ENCODE data around the gene SWAP70. TPM values are rescaled to one million over a fixed set of nuclear protein-coding genes. Genes with fewer than 3 reads are reported as not detected.

Gene SWAP70
- total and polyA plus RNA-seq, 10 of the 15 experiments (the other 5 are each of a cell fraction or from before 2014, with no cell fraction given) = 20.6 to 62.4 (median 41.7) TPM

DNA sequence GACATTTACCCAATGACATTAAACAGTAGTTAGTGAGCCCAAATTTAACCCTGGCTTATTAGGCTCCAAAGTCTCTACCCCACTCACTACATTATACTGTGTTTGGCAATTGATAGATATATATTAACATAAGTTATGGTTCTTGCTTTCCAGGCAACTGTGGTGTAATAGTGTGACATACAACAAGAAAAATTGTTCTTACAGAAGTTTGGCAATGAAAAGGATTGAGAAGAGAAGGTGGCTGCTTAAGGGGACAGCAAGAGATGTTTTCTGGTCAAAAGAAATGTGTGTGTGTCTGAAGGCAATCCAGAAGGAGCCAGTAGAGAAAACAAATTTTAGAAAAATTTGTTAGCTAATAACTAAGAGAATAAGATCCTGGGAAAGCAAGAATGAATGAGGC lies 132.4 kb downstream of the SWAP70 start:
- Histone ChIP-seq H3K9me3 (replicated peaks; ENCODE audit: control insufficient read depth, insufficient read depth, low read length) (no peaks in the 10 kb centered on the region), H3K36me3 (ENCODE audit: control insufficient read depth in 2 of 2, insufficient read depth in 2 of 2, low read length in 1 of 2) (no peaks in the 10 kb centered on the region), H3K27me3 (replicated peaks in 1 of 2; ENCODE audit: control insufficient read depth in 2 of 2, insufficient read depth in 2 of 2, low read length in 1 of 2) (no peaks in the 10 kb centered on the region), H3K4me3 (no peak overlapping the region), H2AFZ (ENCODE audit: control insufficient read depth, low read depth, low read length) (no peak overlapping the region), H3K79me2 (ENCODE audit: control insufficient read depth, insufficient read depth, low read length) (no peaks in the 10 kb centered on the region), H3K9ac (ENCODE audit: control insufficient read depth, insufficient read depth, low read length) (no peak overlapping the region), H4K20me1 (ENCODE audit: control insufficient read depth, insufficient read depth) (no peaks in the 10 kb centered on the region), H3K27ac (ENCODE audit: control insufficient read depth, insufficient read depth) (no peak overlapping the region), H3K4me2 (ENCODE audit: control insufficient read depth, insufficient read depth) (no peak overlapping the region), H3K4me1 (ENCODE audit: control insufficient read depth, insufficient read depth, low read length) (no peaks in the 10 kb centered on the region)
- TF ChIP-seq RAD21 (IDR thresholded peaks at IDR 0.05; ENCODE audit: insufficient read depth, low read depth, low read length) (no peak), BACH1 (IDR thresholded peaks at IDR 0.05; ENCODE audit: borderline replicate concordance) (no peak), CREB1 (IDR thresholded peaks at IDR 0.05; ENCODE audit: low read depth) (no peak), SRF (IDR thresholded peaks at IDR 0.05; ENCODE audit: low read depth in 2 of 2, low read length in 2 of 2) (no peak), NFIC (IDR thresholded peaks at IDR 0.05; ENCODE audit: low read depth, low read length) (no peak), FOXK2 (IDR thresholded peaks at IDR 0.05) (no peak), SMAD1 (IDR thresholded peaks at IDR 0.05; ENCODE audit: low read depth, partially characterized antibody) (no peak), HDAC6 (IDR thresholded peaks at IDR 0.05; ENCODE audit: unreplicated experiment) (no peak), KDM1A (IDR thresholded peaks at IDR 0.05; ENCODE audit: borderline replicate concordance) (no peak), USF2 (IDR thresholded peaks at IDR 0.05; ENCODE audit: borderline replicate concordance, low read depth, low read length) (no peak), ATF7 (IDR thresholded peaks at IDR 0.05; ENCODE audit: low read depth) (no peak), NRF1 (conservative IDR thresholded peaks at IDR 0.05; ENCODE audit: low read depth, low read length) (no peak)
- TF ChIP-seq, protein P1, sequence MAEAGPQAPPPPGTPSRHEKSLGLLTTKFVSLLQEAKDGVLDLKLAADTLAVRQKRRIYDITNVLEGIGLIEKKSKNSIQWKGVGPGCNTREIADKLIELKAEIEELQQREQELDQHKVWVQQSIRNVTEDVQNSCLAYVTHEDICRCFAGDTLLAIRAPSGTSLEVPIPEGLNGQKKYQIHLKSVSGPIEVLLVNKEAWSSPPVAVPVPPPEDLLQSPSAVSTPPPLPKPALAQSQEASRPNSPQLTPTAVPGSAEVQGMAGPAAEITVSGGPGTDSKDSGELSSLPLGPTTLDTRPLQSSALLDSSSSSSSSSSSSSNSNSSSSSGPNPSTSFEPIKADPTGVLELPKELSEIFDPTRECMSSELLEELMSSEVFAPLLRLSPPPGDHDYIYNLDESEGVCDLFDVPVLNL (IDR thresholded peaks at IDR 0.05; ENCODE audit: low read depth, low read length) = no peak
- no peak for DNase-seq (ENCODE audit: low read depth, low spot score)
- RAD21 ChIA-PET (ENCODE audit: unreplicated experiment) = no interaction called here
- POLR2A ChIA-PET = interaction anchor here (0.5 kb wide), 1 partner anchor 65 kb away, joined by 6 read pairs; no protein-coding TSS in a partner anchor
- intact Hi-C loops (cut with micrococcal nuclease; ENCODE audit: unreplicated experiment) = no loop called here
- in situ Hi-C loops (cut with MboI) = no loop called here
- SMC1A ChIA-PET (ENCODE audit: uncharacterized antibody, unreplicated experiment) = no interaction called here
- no peak for FAIRE-seq
- no peak for ATAC-seq
- CTCF ChIA-PET = interaction anchor here (1.0 kb wide), 1 partner anchor 12 kb away, joined by 4 read pairs; no protein-coding TSS in a partner anchor
- no TSS peak for BruUV-seq (replicated peaks)

All from GM12878 (cell line).